GM12878 (cell line): ENCODE results near the gene C11orf58.

Experiments used
- BHLHE40 ChIP-seq, 2 experiments: fragments of 450-650 bp in 1 of 2; IDR thresholded peaks; 2 replicates each; pipeline ENCODE4 v1.6.1; 2011 to 2017; ENCODE audit warnings: low read depth in 2 of 2, borderline replicate concordance in 1 of 2, improper control_type of control experiment in 1 of 2, low read length in 1 of 2, mild to moderate bottlenecking in 1 of 2
- CEBPZ ChIP-seq: fragments of 150-350 bp; IDR thresholded peaks from 2 replicates; pipeline ENCODE4 v1.6.1; 2016; ENCODE audit warnings: low read depth, low read length
- EZH2 ChIP-seq: IDR thresholded peaks from 2 replicates; pipeline ENCODE4 v1.6.1; 2012; ENCODE audit warnings: low read depth, mild to moderate bottlenecking, control low read depth, inconsistent platforms, low read length, borderline replicate concordance; ENCODE audit not compliant: control insufficient read depth
- JUND ChIP-seq: IDR thresholded peaks from 2 replicates; pipeline ENCODE4 v1.6.1; 2012; ENCODE audit warnings: low read depth, mild to moderate bottlenecking, low read length, improper control_type of control experiment, moderate library complexity
- POLR2AphosphoS5 ChIP-seq: IDR thresholded peaks from 2 replicates; pipeline ENCODE4 v1.6.1; 2011; ENCODE audit warnings: mild to moderate bottlenecking, low read length, inconsistent platforms
- TF ChIP-seq, protein P1 (sequence below), 3 experiments: IDR thresholded peaks in 2 of 3; conservative IDR thresholded peaks in 1 of 3; 2 replicates each; pipeline ENCODE4 v1.5.1; 2011; ENCODE audit warnings: low read depth in 3 of 3, low read length in 3 of 3, mild to moderate bottlenecking in 3 of 3, control low read depth in 2 of 3, moderate library complexity in 2 of 3, inconsistent platforms in 1 of 3, mixed read lengths in 1 of 3; ENCODE audit not compliant: control insufficient read depth in 2 of 3, insufficient read depth in 1 of 3; ENCODE audit errors: extremely low read depth in 1 of 3

GRCh38 chr11:16713594-16713993, 24.9 kb upstream of the C11orf58 start:
- TF ChIP-seq CEBPZ (no peak), POLR2AphosphoS5 (no peak), EZH2 (no peak), JUND (no peak), BHLHE40 (IDR thresholded peaks at IDR 0.05; ENCODE audit: borderline replicate concordance in 1 of 2, low read depth in 2 of 2, low read length in 1 of 2) (no peak)
- TF ChIP-seq, protein P1, sequence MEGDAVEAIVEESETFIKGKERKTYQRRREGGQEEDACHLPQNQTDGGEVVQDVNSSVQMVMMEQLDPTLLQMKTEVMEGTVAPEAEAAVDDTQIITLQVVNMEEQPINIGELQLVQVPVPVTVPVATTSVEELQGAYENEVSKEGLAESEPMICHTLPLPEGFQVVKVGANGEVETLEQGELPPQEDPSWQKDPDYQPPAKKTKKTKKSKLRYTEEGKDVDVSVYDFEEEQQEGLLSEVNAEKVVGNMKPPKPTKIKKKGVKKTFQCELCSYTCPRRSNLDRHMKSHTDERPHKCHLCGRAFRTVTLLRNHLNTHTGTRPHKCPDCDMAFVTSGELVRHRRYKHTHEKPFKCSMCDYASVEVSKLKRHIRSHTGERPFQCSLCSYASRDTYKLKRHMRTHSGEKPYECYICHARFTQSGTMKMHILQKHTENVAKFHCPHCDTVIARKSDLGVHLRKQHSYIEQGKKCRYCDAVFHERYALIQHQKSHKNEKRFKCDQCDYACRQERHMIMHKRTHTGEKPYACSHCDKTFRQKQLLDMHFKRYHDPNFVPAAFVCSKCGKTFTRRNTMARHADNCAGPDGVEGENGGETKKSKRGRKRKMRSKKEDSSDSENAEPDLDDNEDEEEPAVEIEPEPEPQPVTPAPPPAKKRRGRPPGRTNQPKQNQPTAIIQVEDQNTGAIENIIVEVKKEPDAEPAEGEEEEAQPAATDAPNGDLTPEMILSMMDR (IDR thresholded peaks at IDR 0.05 in 2 of 3, conservative IDR thresholded peaks at IDR 0.05 in 1 of 3; ENCODE audit: control insufficient read depth in 2 of 3, extremely low read depth in 1 of 3, insufficient read depth in 1 of 3, low read depth in 3 of 3, low read length in 3 of 3), result no peak
